Right ventricle myocardium superior (tissue), 1 donor: ENCODE results near the gene EPN2. TPM values are rescaled to one million over a fixed set of nuclear protein-coding genes. Genes with fewer than 3 reads are reported as not detected.

Experiments
- ATAC-seq: fragments of 200-7000 bp; cut with Tn5 transposase; one replicate; pipeline ENCODE4 v1.9.1; 2020; ENCODE audit warnings: mild to moderate bottlenecking; ENCODE audit not compliant: poor library complexity
- DNase-seq: peaks from one replicate; pipeline ENCODE4 v3.0.0-alpha.2; 2020
- intact Hi-C: fragments of 100-400 bp; cut with DNase I; formaldehyde crosslinking; loops from one replicate; pipeline ENCODE4 v1.11.2; 2022
- total RNA-seq: library from RNA; stranded (reverse); fragmentation: NEBNext Ultra II Directional; extraction: Animal tissue kit (Norgen Biotek cat#: 25700); gene quantifications from one replicate; pipeline ENCODE4 v1.2.1, GENCODE V29; 2021
- donor health status: DM: no; HTN: yes; CAD: no; lungs with severe emphysema.

The EPN2 gene
- total RNA-seq, 1 donor from 2014 or later = 91.0 TPM

GRCh38 chr17:19333736-19334290 is 96.6 kb downstream of the EPN2 start:
- intact Hi-C loops = no loop called here
- DNase-seq = no peak
- ATAC-seq = no peak

GRCh38 chr17:19334331-19334730 is 97.2 kb downstream of the EPN2 start:
- intact Hi-C loops = no loop called here
- ATAC-seq (no peak), DNase-seq (no peak)

- DNase-seq (no peak), ATAC-seq (no peak)
- intact Hi-C loops = no loop called here
Measured at GRCh38 chr17:19335951-19336631, 98.9 kb downstream of the EPN2 start.

- ATAC-seq (peak; percentile 11), DNase-seq (no peak)
- intact Hi-C loops = no loop called here
Measured at GRCh38 chr17:19336938-19337711, 100.0 kb downstream of the EPN2 start.

- ATAC-seq (peak; percentile 24), DNase-seq (no peak)
- intact Hi-C loops = no loop called here
Measured at GRCh38 chr17:19337712-19338023, 100.5 kb downstream of the EPN2 start.

- peak; percentile 78 for ATAC-seq
- intact Hi-C loops = no loop called here
- peak; percentile 79 for DNase-seq
Measured at GRCh38 chr17:19338031-19338990, 101.1 kb downstream of the EPN2 start.

GRCh38 chr17:19339341-19339815 is 102.2 kb downstream of the EPN2 start:
- DNase-seq (no peak), ATAC-seq (no peak)
- intact Hi-C loops = no loop called here

- intact Hi-C loops = no loop called here
- DNase-seq (no peak), ATAC-seq (no peak)
Measured at GRCh38 chr17:19341211-19341631, 104.1 kb downstream of the EPN2 start.

- ATAC-seq = no peak
- intact Hi-C loops = no loop called here
- DNase-seq = no peak
Measured at GRCh38 chr17:19341641-19342610, 104.8 kb downstream of the EPN2 start.

GRCh38 chr17:19342611-19343255 is 105.6 kb downstream of the EPN2 start:
- intact Hi-C loops = no loop called here
- DNase-seq (no peak), ATAC-seq (no peak)

- intact Hi-C loops = no loop called here
- DNase-seq (no peak), ATAC-seq (no peak)
Measured at GRCh38 chr17:19343256-19343630, 106.1 kb downstream of the EPN2 start.

GRCh38 chr17:19343671-19344151 is 106.5 kb downstream of the EPN2 start:
- ATAC-seq (no peak), DNase-seq (no peak)
- intact Hi-C loops = no loop called here

- intact Hi-C loops = no loop called here
- ATAC-seq (no peak), DNase-seq (no peak)
Measured at GRCh38 chr17:19344311-19345066, 107.3 kb downstream of the EPN2 start.

- no peak for ATAC-seq
- DNase-seq = no peak
- intact Hi-C loops = no loop called here
Measured at GRCh38 chr17:19345067-19345460, 107.9 kb downstream of the EPN2 start.

GRCh38 chr17:19345486-19346350 is 108.6 kb downstream of the EPN2 start:
- ATAC-seq (no peak), DNase-seq (no peak)
- intact Hi-C loops = no loop called here
